ENCODE data around the gene HOXB5.

HOXB5 gene

DNA sequence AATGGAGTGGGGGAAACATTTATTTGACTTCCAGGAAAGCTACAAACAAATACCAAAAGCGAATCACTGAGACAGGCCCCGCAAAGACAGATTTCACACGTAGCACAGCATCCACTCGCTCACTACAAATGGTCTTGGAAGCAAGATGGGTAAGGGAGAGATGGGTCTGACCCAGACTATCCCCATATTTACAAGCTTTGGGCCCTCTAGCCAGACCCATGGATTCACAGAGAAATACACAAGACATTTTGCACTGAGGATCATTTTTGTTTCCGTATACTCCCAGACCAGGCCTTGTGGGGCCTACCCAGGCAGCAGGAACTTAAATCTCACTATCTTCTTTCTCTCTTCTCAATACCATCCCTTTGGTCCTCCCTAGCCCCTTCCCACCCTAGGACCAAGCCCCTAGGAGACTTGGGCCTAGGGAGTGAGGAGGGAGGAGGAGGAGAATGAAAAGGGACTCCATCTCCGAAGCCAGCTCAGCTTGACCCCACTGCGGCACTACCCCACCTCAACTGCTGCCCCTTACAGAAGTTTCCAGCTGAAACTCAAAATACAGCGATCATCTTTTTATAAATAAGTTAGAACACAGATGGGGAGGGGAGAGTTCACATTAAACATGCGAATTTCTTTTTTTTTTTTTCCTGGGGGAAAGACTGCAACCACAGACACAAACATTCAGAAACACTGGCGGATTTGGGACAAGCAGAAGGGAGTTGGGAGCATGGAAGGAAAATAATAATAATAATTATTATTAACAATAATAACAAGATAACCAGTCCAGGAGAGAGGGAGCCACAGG, 2.1 kb downstream of the HOXB5 start:
- TF ChIP-seq, protein P1, sequence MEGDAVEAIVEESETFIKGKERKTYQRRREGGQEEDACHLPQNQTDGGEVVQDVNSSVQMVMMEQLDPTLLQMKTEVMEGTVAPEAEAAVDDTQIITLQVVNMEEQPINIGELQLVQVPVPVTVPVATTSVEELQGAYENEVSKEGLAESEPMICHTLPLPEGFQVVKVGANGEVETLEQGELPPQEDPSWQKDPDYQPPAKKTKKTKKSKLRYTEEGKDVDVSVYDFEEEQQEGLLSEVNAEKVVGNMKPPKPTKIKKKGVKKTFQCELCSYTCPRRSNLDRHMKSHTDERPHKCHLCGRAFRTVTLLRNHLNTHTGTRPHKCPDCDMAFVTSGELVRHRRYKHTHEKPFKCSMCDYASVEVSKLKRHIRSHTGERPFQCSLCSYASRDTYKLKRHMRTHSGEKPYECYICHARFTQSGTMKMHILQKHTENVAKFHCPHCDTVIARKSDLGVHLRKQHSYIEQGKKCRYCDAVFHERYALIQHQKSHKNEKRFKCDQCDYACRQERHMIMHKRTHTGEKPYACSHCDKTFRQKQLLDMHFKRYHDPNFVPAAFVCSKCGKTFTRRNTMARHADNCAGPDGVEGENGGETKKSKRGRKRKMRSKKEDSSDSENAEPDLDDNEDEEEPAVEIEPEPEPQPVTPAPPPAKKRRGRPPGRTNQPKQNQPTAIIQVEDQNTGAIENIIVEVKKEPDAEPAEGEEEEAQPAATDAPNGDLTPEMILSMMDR (IDR thresholded peaks at IDR 0.05; ENCODE audit: low read depth, low read length, missing control alignments) = no peak
- no peak for DNase-seq (ENCODE audit: extremely low read depth, low read depth)
- H3K4me3 ChIP-seq (replicated peaks; ENCODE audit: low read depth, low read length) = no peak overlapping the region

DNA sequence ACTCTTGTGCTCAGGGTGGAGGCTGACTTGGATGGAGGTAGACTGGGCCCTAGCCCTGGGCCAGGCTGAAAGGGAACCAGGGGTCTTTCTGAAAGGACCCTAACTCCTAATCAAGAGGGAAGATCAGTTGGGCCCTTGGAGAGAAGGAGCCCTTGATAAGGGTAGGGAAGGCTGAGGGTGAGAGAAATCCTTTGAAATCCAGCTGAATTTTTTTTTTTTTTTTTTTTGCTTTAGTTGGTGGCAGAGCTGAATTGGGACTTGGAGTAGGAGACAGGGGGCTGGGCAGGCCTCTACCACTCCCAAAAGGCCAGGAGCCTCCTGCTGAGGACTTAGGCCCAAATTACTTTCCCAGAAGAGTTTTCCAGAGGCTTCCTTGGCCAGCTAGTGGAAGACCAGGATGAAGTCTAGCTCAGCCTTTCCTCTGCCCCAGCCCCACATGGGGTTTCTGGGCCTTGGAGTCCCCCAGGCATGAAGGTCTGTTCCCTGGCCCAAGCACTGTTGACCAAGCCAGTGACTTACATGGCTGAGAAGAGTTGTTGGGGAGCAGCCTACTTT, 2.9 kb downstream of the HOXB5 start:
- H3K4me3 ChIP-seq (replicated peaks; ENCODE audit: low read depth, low read length) = no peak overlapping the region
- TF ChIP-seq, protein P1 (IDR thresholded peaks at IDR 0.05; ENCODE audit: low read depth, low read length, missing control alignments) = no peak
- DNase-seq (ENCODE audit: extremely low read depth, low read depth) = no peak

DNA sequence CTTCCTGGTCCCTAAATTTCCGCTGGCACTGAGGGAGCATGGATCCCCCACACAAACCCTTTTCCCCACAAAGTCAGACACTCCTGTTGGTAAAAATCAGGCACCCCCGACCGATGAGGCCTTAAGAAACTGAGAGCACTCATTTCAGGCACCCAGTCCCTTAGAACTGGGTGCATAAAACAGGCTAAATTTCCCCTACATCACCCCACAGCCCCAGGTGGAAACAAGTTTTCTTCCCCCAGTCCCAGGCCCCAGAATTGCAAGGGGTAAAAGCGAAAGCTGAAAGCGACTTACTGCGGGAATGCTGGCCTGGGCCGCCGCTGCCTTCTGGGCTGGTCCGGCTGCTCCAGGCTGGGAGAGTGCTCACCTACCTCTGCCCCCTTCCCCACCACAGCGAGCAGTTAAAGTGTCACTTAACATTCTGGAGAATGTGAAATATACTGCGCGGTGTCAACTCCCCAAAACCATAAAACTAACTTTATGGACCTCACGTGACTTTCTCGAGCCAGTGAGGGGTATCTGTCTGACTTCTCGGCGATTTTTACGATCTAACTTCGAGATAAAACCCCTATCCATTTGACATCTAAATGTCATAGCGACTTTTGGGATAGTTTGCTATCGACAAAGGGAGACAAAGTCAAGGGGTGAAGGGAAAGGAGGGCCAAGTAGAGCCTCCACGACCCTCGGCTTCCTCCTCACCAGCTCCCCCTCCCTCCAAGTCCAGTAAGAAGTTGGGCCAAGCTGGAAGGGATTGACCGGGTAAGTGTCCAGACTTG, 3.6 kb downstream of the HOXB5 start, which contains the start of gene HOXB3:
TSS of gene HOXB3 (minus strand) at position 411 of the 776 bp plus-strand sequence. CDS start 37,767 bp downstream, outside the sequence.
- TF ChIP-seq, protein P1 (IDR thresholded peaks at IDR 0.05; ENCODE audit: low read depth, low read length, missing control alignments) = no peak
- H3K4me3 ChIP-seq (replicated peaks; ENCODE audit: low read depth, low read length) = no peak within 1 kb of the TSS
- DNase-seq (ENCODE audit: extremely low read depth, low read depth) = no peak

DNA sequence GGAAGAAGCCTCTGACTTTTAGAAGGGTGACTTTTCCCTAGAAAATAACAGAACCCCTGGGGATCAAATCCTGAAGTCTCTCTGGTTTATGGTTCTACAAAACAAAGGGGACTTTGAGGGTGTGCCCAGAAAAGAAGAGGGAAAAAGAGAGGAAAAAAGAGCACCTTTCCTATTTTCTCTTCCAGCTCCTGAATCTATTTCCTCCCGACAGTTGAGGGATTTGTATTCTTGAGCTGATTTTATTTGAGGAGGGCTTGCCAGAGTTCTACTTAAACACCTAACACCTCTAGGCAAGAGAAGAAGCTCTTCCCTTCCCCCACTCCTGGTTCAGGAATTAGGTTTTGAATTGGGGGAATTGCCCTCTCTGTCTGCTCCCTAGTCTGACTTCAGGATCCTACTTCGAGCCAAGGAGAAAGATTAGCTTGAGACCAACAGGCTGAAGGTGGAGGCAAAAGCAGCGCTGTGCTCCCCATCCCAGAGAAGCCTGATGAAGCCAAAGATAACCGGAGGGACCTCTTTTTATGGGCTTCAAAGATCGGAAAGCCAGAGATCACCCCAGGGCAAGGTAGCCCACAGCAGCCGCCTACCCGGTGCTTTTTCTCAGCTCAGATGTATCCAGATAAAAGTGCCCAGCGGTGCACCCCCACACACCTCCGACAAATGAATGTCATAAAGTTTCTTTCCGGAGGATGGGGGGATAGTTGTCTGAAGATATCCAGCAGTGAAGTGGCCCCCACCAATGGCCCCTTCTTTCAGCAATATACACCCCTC, 4.3 kb downstream of the HOXB5 start:
- H3K4me3 ChIP-seq (replicated peaks; ENCODE audit: low read depth, low read length) = no peak overlapping the region
- no peak for DNase-seq (ENCODE audit: extremely low read depth, low read depth)
- TF ChIP-seq, protein P1 (IDR thresholded peaks at IDR 0.05; ENCODE audit: low read depth, low read length, missing control alignments) = no peak

DNA sequence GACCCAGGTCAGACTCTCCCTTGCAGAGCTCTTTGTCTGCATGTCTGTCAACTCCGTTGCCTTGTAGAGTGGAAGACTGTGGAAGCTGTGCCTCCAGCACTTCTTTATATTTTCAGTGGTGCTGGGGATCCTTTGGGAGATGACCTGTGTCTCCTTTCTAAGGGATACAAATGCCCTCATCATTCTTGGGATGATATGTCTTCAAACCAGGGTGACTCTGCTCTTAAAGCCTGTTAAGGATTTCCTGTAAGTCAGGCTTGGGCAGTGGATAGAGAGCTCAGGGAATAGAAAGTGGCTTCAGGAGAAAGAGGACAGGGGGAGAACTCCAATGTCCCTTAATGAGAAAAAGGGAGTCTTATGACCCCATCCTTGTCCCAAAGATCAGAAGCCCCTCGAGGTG, 5.1 kb downstream of the HOXB5 start:
- DNase-seq (ENCODE audit: extremely low read depth, low read depth) = no peak
- TF ChIP-seq, protein P1 (IDR thresholded peaks at IDR 0.05; ENCODE audit: low read depth, low read length, missing control alignments) = no peak
- H3K4me3 ChIP-seq (replicated peaks; ENCODE audit: low read depth, low read length) = no peak overlapping the region

DNA sequence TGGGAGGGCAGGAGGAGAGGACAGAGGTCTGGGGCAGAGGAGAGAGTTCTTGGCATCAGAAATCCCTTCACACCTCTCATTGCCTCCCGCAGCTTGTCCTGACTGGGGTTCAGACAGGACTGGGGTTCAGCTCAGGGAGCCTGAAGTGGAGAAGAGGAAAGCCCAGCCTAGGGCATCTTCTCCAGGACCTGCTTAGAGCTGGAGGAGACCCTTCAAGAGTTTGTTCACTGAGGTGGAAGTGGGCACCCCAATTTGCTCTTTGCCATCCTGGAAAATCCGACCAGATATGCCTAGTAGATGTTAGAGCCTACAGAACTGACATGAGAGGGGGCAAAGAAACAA, 5.5 kb downstream of the HOXB5 start:
- no peak overlapping the region for H3K4me3 ChIP-seq (replicated peaks; ENCODE audit: low read depth, low read length)
- DNase-seq (ENCODE audit: extremely low read depth, low read depth) = no peak
- TF ChIP-seq, protein P1 (IDR thresholded peaks at IDR 0.05; ENCODE audit: low read depth, low read length, missing control alignments) = no peak
